ENCODE results near the gene WDR27.
"Not testable (repeated sequence)": the region's sequence is repeated elsewhere in the genome, so short reads cannot be mapped to it uniquely, and the experiment has no call there.

The WDR27 gene

GRCh38 chr6:169707772-169708171, 5.9 kb upstream of the WDR27 start:
- Histone ChIP-seq H3K9me3 (ENCODE audit: control insufficient read depth in 2 of 2, low read length in 2 of 2) (no peaks in the 10 kb centered on the region), H3K9ac (ENCODE audit: low read length in 2 of 2) (no peak overlapping the region), H3K27me3 (ENCODE audit: control insufficient read depth in 1 of 2, insufficient read depth in 2 of 2, low read length in 2 of 2) (no peaks in the 10 kb centered on the region), H3K27ac (ENCODE audit: low read length) (no peak overlapping the region), H3K4me1 (ENCODE audit: control insufficient read depth, insufficient read depth, low read length) (peaks cover 7% of the 10 kb centered on the region), H3K4me3 (ENCODE audit: low read length in 2 of 2) (no peak overlapping the region), H3K36me3 (ENCODE audit: control insufficient read depth in 2 of 2, insufficient read depth in 2 of 2, low read length in 2 of 2) (peaks cover 7 to 33% of the 10 kb centered on the region in 2 donors)

- H3K9me3 ChIP-seq (ENCODE audit: control insufficient read depth in 2 of 2, low read length in 2 of 2), result no peaks in the 10 kb centered on the region
- peak overlapping the region; percentile 83 to 91 for H3K9ac ChIP-seq (ENCODE audit: low read length in 2 of 2)
- H3K4me3 ChIP-seq (ENCODE audit: low read length in 2 of 2), result peak overlapping the region; percentile 93 to 95
- H3K4me1 ChIP-seq (ENCODE audit: control insufficient read depth, insufficient read depth, low read length), result peaks cover 18% of the 10 kb centered on the region
- peaks cover 3 to 5% of the 10 kb centered on the region in 2 donors for H3K36me3 ChIP-seq (ENCODE audit: control insufficient read depth in 2 of 2, insufficient read depth in 2 of 2, low read length in 2 of 2)
- H3K27me3 ChIP-seq (ENCODE audit: control insufficient read depth in 1 of 2, insufficient read depth in 2 of 2, low read length in 2 of 2), result no peaks in the 10 kb centered on the region
- H3K27ac ChIP-seq (ENCODE audit: low read length), result peak overlapping the region; percentile 89
Observed at GRCh38 chr6:169702840-169703246, 1.0 kb upstream of the WDR27 start.

GRCh38 chr6:169701311-169701953, 397 bp downstream of the WDR27 start:
- no peaks in the 10 kb centered on the region for H3K9me3 ChIP-seq (ENCODE audit: control insufficient read depth in 2 of 2, low read length in 2 of 2)
- H3K27me3 ChIP-seq (ENCODE audit: control insufficient read depth in 1 of 2, insufficient read depth in 2 of 2, low read length in 2 of 2), result no peaks in the 10 kb centered on the region
- H3K27ac ChIP-seq (ENCODE audit: low read length), result peak overlapping the region; percentile 89
- H3K4me1 ChIP-seq (ENCODE audit: control insufficient read depth, insufficient read depth, low read length), result peaks cover 18% of the 10 kb centered on the region
- H3K9ac ChIP-seq (ENCODE audit: low read length in 2 of 2), result peak overlapping the region; percentile 83 to 86
- H3K4me3 ChIP-seq (ENCODE audit: low read length in 2 of 2), result peak overlapping the region; percentile 93 to 95
- peaks cover 3 to 5% of the 10 kb centered on the region in 2 donors for H3K36me3 ChIP-seq (ENCODE audit: control insufficient read depth in 2 of 2, insufficient read depth in 2 of 2, low read length in 2 of 2)

GRCh38 chr6:169700296-169700695, 1.5 kb downstream of the WDR27 start:
- H3K27ac ChIP-seq (ENCODE audit: low read length), result no peak overlapping the region
- H3K36me3 ChIP-seq (ENCODE audit: control insufficient read depth in 2 of 2, insufficient read depth in 2 of 2, low read length in 2 of 2), result peaks cover 2 to 5% of the 10 kb centered on the region in 2 donors
- H3K27me3 ChIP-seq (ENCODE audit: control insufficient read depth in 1 of 2, insufficient read depth in 2 of 2, low read length in 2 of 2), result no peaks in the 10 kb centered on the region
- peaks cover 18% of the 10 kb centered on the region for H3K4me1 ChIP-seq (ENCODE audit: control insufficient read depth, insufficient read depth, low read length)
- peak overlapping the region; percentile 12 to 21 for H3K9ac ChIP-seq (ENCODE audit: low read length in 2 of 2)
- H3K9me3 ChIP-seq (ENCODE audit: control insufficient read depth in 2 of 2, low read length in 2 of 2), result no peaks in the 10 kb centered on the region
- H3K4me3 ChIP-seq (ENCODE audit: low read length in 2 of 2), result peak overlapping the region in 1 of 2 donors; percentile 22

GRCh38 chr6:169697115-169697514, 4.7 kb downstream of the WDR27 start:
- not testable (repeated sequence) for H3K4me1 ChIP-seq (ENCODE audit: control insufficient read depth, insufficient read depth, low read length)

GRCh38 chr6:169695131-169695530, 6.7 kb downstream of the WDR27 start:
- peaks cover 0 to 3% of the 10 kb centered on the region in 2 donors for H3K36me3 ChIP-seq (ENCODE audit: control insufficient read depth in 2 of 2, insufficient read depth in 2 of 2, low read length in 2 of 2)
- H3K9ac ChIP-seq (ENCODE audit: low read length in 2 of 2), result no peak overlapping the region
- H3K27ac ChIP-seq (ENCODE audit: low read length), result no peak overlapping the region
- H3K4me1 ChIP-seq (ENCODE audit: control insufficient read depth, insufficient read depth, low read length), result no peaks in the 10 kb centered on the region
- H3K9me3 ChIP-seq (ENCODE audit: control insufficient read depth in 2 of 2, low read length in 2 of 2), result no peaks in the 10 kb centered on the region
- H3K27me3 ChIP-seq (ENCODE audit: control insufficient read depth in 1 of 2, insufficient read depth in 2 of 2, low read length in 2 of 2), result no peaks in the 10 kb centered on the region
- H3K4me3 ChIP-seq (ENCODE audit: low read length in 2 of 2), result no peak overlapping the region

More at GRCh38 chr6:169697115-169697514, 4.7 kb downstream of the WDR27 start:
- H3K4me3 ChIP-seq (ENCODE audit: low read length in 2 of 2); H3K27me3 ChIP-seq (ENCODE audit: control insufficient read depth in 1 of 2, insufficient read depth in 2 of 2, low read length in 2 of 2); H3K36me3 ChIP-seq (ENCODE audit: control insufficient read depth in 2 of 2, insufficient read depth in 2 of 2, low read length in 2 of 2); H3K27ac ChIP-seq (ENCODE audit: low read length); H3K9ac ChIP-seq (ENCODE audit: low read length in 2 of 2); H3K9me3 ChIP-seq (ENCODE audit: control insufficient read depth in 2 of 2, low read length in 2 of 2): not testable (repeated sequence)

GRCh38 chr6:169692516-169692915, 9.3 kb downstream of the WDR27 start:
- H3K36me3 ChIP-seq (ENCODE audit: control insufficient read depth in 2 of 2, insufficient read depth in 2 of 2, low read length in 2 of 2), result peaks cover 2 to 3% of the 10 kb centered on the region in 2 donors
- no peaks in the 10 kb centered on the region for H3K9me3 ChIP-seq (ENCODE audit: control insufficient read depth in 2 of 2, low read length in 2 of 2)
- no peak overlapping the region for H3K27ac ChIP-seq (ENCODE audit: low read length)
- no peaks in the 10 kb centered on the region for H3K4me1 ChIP-seq (ENCODE audit: control insufficient read depth, insufficient read depth, low read length)
- no peak overlapping the region for H3K9ac ChIP-seq (ENCODE audit: low read length in 2 of 2)
- no peak overlapping the region for H3K4me3 ChIP-seq (ENCODE audit: low read length in 2 of 2)
- H3K27me3 ChIP-seq (ENCODE audit: control insufficient read depth in 1 of 2, insufficient read depth in 2 of 2, low read length in 2 of 2), result no peaks in the 10 kb centered on the region

- Histone ChIP-seq H3K9ac (ENCODE audit: low read length in 2 of 2) (no peak overlapping the region), H3K4me1 (ENCODE audit: control insufficient read depth, insufficient read depth, low read length) (no peaks in the 10 kb centered on the region), H3K9me3 (ENCODE audit: control insufficient read depth in 2 of 2, low read length in 2 of 2) (no peaks in the 10 kb centered on the region), H3K4me3 (ENCODE audit: low read length in 2 of 2) (no peak overlapping the region), H3K27me3 (ENCODE audit: control insufficient read depth in 1 of 2, insufficient read depth in 2 of 2, low read length in 2 of 2) (no peaks in the 10 kb centered on the region), H3K27ac (ENCODE audit: low read length) (no peak overlapping the region), H3K36me3 (ENCODE audit: control insufficient read depth in 2 of 2, insufficient read depth in 2 of 2, low read length in 2 of 2) (peaks cover 4 to 9% of the 10 kb centered on the region in 2 donors)
Observed at GRCh38 chr6:169691260-169691659, 10.6 kb downstream of the WDR27 start.

GRCh38 chr6:169689287-169689686, 12.5 kb downstream of the WDR27 start:
- Histone ChIP-seq H3K27me3 (ENCODE audit: control insufficient read depth in 1 of 2, insufficient read depth in 2 of 2, low read length in 2 of 2) (no peaks in the 10 kb centered on the region), H3K36me3 (ENCODE audit: control insufficient read depth in 2 of 2, insufficient read depth in 2 of 2, low read length in 2 of 2) (peaks cover 4 to 15% of the 10 kb centered on the region in 2 donors), H3K9me3 (ENCODE audit: control insufficient read depth in 2 of 2, low read length in 2 of 2) (no peaks in the 10 kb centered on the region), H3K9ac (ENCODE audit: low read length in 2 of 2) (no peak overlapping the region), H3K4me1 (ENCODE audit: control insufficient read depth, insufficient read depth, low read length) (no peaks in the 10 kb centered on the region), H3K4me3 (ENCODE audit: low read length in 2 of 2) (no peak overlapping the region), H3K27ac (ENCODE audit: low read length) (no peak overlapping the region)

GRCh38 chr6:169685860-169686259, 16.0 kb downstream of the WDR27 start:
- Histone ChIP-seq H3K9me3 (ENCODE audit: control insufficient read depth in 2 of 2, low read length in 2 of 2) (no peaks in the 10 kb centered on the region), H3K36me3 (ENCODE audit: control insufficient read depth in 2 of 2, insufficient read depth in 2 of 2, low read length in 2 of 2) (peaks cover 7 to 15% of the 10 kb centered on the region in 2 donors)

GRCh38 chr6:169684056-169684455, 17.8 kb downstream of the WDR27 start:
- Histone ChIP-seq H3K4me1 (ENCODE audit: control insufficient read depth, insufficient read depth, low read length) (no peaks in the 10 kb centered on the region), H3K27me3 (ENCODE audit: control insufficient read depth in 1 of 2, insufficient read depth in 2 of 2, low read length in 2 of 2) (no peaks in the 10 kb centered on the region), H3K9ac (ENCODE audit: low read length in 2 of 2) (no peak overlapping the region), H3K27ac (ENCODE audit: low read length) (no peak overlapping the region), H3K9me3 (ENCODE audit: control insufficient read depth in 2 of 2, low read length in 2 of 2) (no peaks in the 10 kb centered on the region), H3K36me3 (ENCODE audit: control insufficient read depth in 2 of 2, insufficient read depth in 2 of 2, low read length in 2 of 2) (peaks cover 7 to 18% of the 10 kb centered on the region in 2 donors), H3K4me3 (ENCODE audit: low read length in 2 of 2) (no peak overlapping the region)

More at GRCh38 chr6:169685860-169686259, 16.0 kb downstream of the WDR27 start:
- no peak overlapping the region for H3K27ac ChIP-seq (ENCODE audit: low read length)
- no peak overlapping the region for H3K9ac ChIP-seq (ENCODE audit: low read length in 2 of 2)
- no peak overlapping the region for H3K4me3 ChIP-seq (ENCODE audit: low read length in 2 of 2)
- no peaks in the 10 kb centered on the region for H3K4me1 ChIP-seq (ENCODE audit: control insufficient read depth, insufficient read depth, low read length)
- no peaks in the 10 kb centered on the region for H3K27me3 ChIP-seq (ENCODE audit: control insufficient read depth in 1 of 2, insufficient read depth in 2 of 2, low read length in 2 of 2)

Measured in stomach smooth muscle (tissue), 2 donors.